H1 (cell line): Measurements from ENCODE around the gene PPA1. TPM values are rescaled to one million over a fixed set of nuclear protein-coding genes. Genes with fewer than 3 reads are reported as not detected.

ENCODE experiments used
- CEBPB ChIP-seq: IDR thresholded peaks from 2 replicates; pipeline ENCODE4 v1.6.1; 2012; ENCODE audit warnings: low read depth, low read length
- polyA plus RNA-seq, 7 experiments: library from polyadenylated mRNA; depleted of rRNA in 3 of 7; stranded (reverse) in 5 of 7; unstranded in 2 of 7; fragments of >200 nt in 5 of 7; fragments of 200-250 nt in 2 of 7; gene quantifications; 1 replicate in 5 of 7; 2 replicates in 1 of 7; 4 replicates in 1 of 7; pipeline versions ENCODE4 v1.2.1 to v1.2.3, GENCODE V29; 2011 to 2013; ENCODE audit warnings: missing spikeins in 2 of 7, mixed read lengths in 2 of 7
- total RNA-seq: library from RNA; stranded (reverse); fragmentation: NEBNext Ultra II Directional; extraction: Animal tissue kit (Norgen Biotek cat#: 25700); gene quantifications from 2 replicates; pipeline ENCODE4 v1.2.1, GENCODE V29; 2021

The PPA1 gene
- total and polyA plus RNA-seq, 2 of the 8 experiments (the other 6 are each of a cell fraction or from before 2014, with no cell fraction given), result 77.0 to 191 TPM

DNA sequence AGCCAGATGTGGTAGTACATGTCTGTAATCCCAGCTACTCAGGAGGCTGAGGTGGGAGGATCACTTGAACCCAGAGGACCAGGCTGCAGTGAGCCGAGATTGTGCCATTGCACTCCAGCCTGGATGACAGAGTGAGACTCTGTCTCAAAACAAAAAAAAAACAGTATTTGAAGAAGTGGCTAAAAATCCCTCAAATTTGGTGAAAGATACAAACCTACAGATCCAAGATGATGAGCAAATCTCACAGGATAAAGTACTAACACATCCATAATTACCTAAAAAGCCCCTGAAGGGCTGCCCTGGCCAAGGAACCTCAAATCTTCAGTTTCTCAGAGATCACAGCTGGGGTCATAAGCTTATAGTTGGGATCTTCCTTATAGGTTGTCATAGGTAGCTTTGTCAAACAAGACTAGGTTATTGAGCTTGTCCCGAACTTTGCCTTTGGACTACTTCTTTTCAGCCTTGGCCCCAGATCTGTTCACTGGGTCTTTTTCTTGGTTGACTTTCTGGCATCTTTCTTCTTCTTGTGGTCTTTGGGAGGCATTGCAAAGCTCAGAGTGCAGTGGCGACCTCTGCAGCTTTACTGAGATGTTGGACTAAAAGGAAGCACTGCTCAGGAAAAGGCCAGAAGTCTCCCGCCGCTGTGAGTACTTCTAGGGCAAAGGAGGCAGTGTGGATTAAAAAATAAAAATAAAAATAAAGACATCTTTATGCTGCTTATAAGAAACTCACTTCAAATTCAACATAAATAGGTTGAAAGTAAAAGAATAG, 34.3 kb downstream of the PPA1 start (continued):
- TF ChIP-seq CEBPB, result no peak
